Mesenteric fat pad (tissue), 1 donor: ENCODE data around the gene TSFM. TPM values are rescaled to one million over a fixed set of nuclear protein-coding genes. Genes with fewer than 3 reads are reported as not detected.
A peak's percentile ranks its signal among the peaks of the same experiment; 100 is the strongest.

Source experiments
- DNase-seq: peaks from one replicate; pipeline ENCODE4 v3.0.0-alpha.2; 2020; ENCODE audit warnings: low spot score
- total RNA-seq: library from RNA; stranded (reverse); fragmentation: NEBNext Ultra II Directional; extraction: Animal tissue kit (Norgen Biotek cat#: 25700); gene quantifications from one replicate; pipeline ENCODE4 v1.2.1, GENCODE V29; 2021
- donor health status: DM: yes; HTN: yes; CAD: no.

The TSFM gene
- total RNA-seq, 1 donor from 2014 or later = 32.7 TPM

GRCh38 chr12:57832966-57833365, 50.4 kb downstream of the TSFM start:
- no peak for DNase-seq

GRCh38 chr12:57833672-57834071, 51.1 kb downstream of the TSFM start:
- no peak for DNase-seq

GRCh38 chr12:57834086-57834876, 51.7 kb downstream of the TSFM start:
- DNase-seq = no peak

DNA sequence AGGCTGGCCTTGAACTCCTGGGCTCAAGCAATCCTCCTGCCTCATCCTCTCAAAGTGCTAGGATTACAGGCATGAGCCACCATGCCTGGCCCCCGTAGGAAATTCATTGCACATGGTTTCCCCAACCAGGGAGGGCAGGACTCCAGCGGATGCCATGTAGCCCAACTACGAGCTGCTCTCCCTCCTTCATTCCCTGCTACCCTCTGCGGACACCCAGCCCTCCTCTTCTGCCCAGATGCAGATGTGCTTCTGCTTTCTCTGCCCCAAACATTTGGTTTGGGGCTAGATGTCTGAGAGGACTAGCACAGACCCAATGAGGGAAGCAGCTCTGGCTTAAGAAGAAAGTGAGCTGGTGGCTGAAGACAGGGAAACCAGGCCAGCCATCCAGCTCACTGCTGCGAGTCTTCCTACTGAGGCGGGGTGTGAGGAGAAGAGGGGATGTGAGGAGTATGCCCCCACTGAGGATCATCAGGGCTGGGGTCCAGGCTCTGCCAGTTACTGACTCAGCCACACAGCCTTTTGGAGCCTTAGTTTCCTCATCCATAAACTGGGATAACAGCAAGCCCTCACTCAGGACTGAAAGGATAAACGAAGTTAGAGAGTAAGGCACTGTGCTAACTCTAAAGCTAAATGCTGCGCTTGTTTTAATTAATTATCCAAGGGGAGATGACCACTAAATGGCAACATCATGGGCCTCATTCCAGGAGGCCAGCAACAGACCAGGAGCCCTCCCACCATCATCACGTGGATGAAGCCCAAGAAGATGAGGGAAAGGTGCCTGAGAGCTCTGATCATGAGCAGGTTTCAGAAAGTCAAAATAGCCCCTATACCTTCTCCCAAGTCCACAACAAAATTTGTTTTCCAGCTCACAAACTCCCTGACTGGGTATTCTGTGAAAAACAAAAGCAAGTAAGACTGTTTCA, 53.0 kb downstream of the TSFM start:
- DNase-seq = no peak

- DNase-seq = no peak
Measured at GRCh38 chr12:57836442-57837375, 54.1 kb downstream of the TSFM start.

GRCh38 chr12:57837864-57838562, 55.4 kb downstream of the TSFM start:
- no peak for DNase-seq

DNA sequence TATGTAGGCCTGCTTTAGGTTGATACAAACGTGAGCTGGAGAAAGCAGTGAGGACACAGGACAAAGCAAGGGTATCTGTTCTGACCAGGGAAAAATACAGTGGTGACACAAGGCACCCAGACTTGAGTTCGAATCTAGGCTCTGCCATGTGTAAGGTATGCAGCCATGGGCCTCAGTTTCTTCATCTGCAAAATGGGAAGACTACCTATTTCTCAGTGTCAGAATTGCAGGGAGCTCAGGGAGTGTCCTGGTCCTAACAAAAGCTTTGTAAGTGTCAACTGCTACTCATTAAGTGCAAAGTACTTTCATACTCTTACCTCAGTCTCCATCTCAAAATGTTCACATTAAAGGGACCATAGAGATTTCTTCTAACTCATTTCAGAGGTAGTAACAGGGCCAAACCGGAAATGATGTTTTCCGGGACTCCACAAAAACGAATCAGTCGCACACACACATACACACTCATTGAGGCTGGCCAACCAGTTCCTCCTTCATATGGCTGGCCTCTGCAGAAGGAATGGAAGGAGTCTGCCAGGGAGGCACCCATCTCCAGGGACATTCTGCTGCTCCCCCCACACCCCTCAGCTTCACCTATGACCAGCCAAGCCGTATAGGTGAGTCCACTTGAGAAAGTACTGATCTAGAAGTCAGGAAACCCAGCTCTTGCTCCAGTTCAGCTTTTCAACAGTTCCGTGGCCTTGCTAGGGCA, 56.2 kb downstream of the TSFM start:
- DNase-seq = no peak

- no peak for DNase-seq
Measured at GRCh38 chr12:57839996-57840395, 57.4 kb downstream of the TSFM start.

- DNase-seq = no peak
Measured at GRCh38 chr12:57840726-57841125, 58.1 kb downstream of the TSFM start.

DNA sequence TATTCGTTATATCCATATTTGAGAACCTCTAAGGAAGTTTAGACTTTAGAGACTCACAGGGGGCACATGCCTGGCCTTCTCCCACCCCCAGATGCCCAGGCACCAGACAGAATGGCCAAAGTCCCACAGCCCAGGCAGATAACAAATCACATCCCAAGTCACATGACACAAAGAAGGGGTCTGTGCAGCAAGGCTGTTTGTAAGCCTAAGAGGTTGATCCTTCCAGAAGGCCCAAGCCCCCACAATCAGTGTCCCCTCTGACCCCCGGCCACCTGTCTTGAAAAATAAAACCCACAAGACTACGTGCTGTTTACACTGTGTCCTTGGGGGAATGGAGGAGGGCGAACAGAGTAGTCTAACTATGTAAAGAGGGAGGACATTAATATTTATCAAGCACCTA, 58.9 kb downstream of the TSFM start:
- DNase-seq = no peak

- no peak for DNase-seq
Measured at GRCh38 chr12:57842342-57843294, 60.0 kb downstream of the TSFM start.

DNA sequence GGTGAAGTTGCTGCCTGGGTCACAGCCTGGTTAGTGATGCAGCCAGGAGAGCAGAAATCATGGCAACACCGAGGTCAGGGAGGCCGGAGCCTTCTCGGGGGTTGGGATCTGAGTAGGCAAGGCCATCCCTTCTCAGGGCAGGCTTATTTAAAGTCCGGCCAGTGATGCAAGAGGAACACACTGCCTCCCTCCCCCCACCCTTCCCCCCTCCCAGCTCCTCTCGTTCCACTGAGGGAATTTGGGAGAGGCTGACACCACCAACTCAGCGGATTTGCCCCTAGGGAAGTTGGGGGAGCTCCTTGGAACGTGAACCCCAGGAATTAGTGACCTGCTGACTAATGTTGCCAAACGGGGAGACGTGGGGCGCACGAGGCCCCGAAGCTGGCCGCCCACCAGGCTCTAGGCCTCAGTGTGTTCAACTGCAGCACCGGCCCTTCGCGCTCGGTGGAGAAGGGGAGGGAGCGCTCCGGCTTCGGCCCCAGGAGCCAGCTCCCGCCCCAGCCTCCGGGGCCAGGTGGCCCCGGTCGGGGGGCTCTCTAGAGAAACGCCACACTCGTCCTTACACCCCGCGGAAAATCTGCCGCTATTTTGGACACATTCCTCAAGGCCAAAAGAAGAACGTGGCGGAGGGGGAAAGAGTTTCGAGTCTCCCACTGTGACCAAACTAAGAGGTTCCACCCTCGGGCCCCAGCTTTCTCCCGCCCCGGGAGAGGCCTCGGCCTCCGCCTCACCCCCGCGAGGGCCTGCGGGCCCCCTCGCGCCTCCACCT, 62.3 kb downstream of the TSFM start:
- no peak for DNase-seq

- peak; percentile 94 for DNase-seq
Measured at GRCh38 chr12:57845478-57846284, 63.1 kb downstream of the TSFM start.

- DNase-seq = no peak
Measured at GRCh38 chr12:57846285-57846576, 63.6 kb downstream of the TSFM start.

GRCh38 chr12:57846577-57847319, 64.2 kb downstream of the TSFM start, which contains the start of gene CTDSP2:
TSS of gene CTDSP2 (minus strand) at chr12:57846729. CDS start at chr12:57846435, 294 bp downstream.
- peak; percentile 99 for DNase-seq
